SK-N-MC (cell line): Measurements from ENCODE around the gene RBM39.

Experiments used
- DNase-seq: peaks from one replicate; pipeline ENCODE4 v3.0.0-alpha.2; 2011; ENCODE audit warnings: low read depth, low spot score
- H3K27ac ChIP-seq: fragments of 200-600 bp; sonication (generic); 2 replicates; pipeline ENCODE4 v1.5.1; 2016; ENCODE audit warnings: mixed run types
- H3K36me3 ChIP-seq: fragments of 200-600 bp; sonication (generic); 2 replicates; pipeline ENCODE4 v1.6.1; 2017; ENCODE audit warnings: antibody characterized with exemption, low read length, mixed read lengths; ENCODE audit not compliant: insufficient read depth
- H3K4me3 ChIP-seq: fragments of 200-600 bp; sonication (generic); 2 replicates; pipeline ENCODE4 v1.5.1; 2016
- H3K9ac ChIP-seq: fragments of 200-600 bp; sonication (generic); 2 replicates; pipeline ENCODE4 v1.8.0; 2017; ENCODE audit warnings: mixed run types, mixed read lengths; ENCODE audit not compliant: insufficient read length
- H3K9me3 ChIP-seq: fragments of 200-600 bp; sonication (generic); 2 replicates; pipeline ENCODE4 v1.6.1; 2017; ENCODE audit warnings: low read depth, mild to moderate bottlenecking, antibody characterized with exemption, low read length, moderate library complexity, mixed read lengths
- EZH2 ChIP-seq: fragments of 200-600 bp; sonication (generic); IDR thresholded peaks from one replicate; pipeline ENCODE4 v1.6.1; 2017; ENCODE audit warnings: antibody characterized with exemption
- FOXP2 ChIP-seq: optimal IDR thresholded peaks from 2 replicates; pipeline ENCODE3; 2011; ENCODE audit warnings: mild to moderate bottlenecking, moderate library complexity; ENCODE audit not compliant: insufficient read depth; ENCODE audit errors: extremely low read length, control extremely low read depth
- POLR2AphosphoS5 ChIP-seq: IDR thresholded peaks from 2 replicates; pipeline ENCODE4 v1.6.1; 2012; ENCODE audit warnings: mild to moderate bottlenecking, low read depth, low read length, borderline replicate concordance

Gene RBM39

DNA sequence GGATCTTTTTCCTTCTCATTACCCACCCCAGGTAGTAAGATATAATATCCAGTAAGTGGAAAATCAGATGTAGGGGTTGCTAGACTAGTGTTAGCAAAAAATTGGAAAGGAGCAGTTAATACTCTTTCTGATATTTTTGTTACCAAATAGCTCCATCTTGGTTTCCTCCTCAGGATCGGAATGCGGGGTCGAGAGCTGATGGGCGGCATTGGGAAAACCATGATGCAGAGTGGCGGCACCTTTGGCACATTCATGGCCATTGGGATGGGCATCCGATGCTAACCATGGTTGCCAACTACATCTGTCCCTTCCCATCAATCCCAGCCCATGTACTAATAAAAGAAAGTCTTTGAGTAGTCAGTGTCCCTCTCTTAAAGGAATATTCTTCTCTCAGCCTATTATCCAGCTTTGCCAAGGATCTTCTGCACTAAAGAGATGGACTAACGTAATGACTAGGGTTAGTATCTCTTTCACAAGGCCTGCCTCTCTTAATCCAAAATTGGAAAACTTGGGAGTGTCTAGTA is 41.4 kb downstream of the RBM39 start:
- peak overlapping the region; percentile 96 for H3K9ac ChIP-seq
- TF ChIP-seq EZH2, result no peak
- no peak for TF ChIP-seq FOXP2
- peak; percentile 39; the same call in 1 of the 2 replicates for TF ChIP-seq POLR2AphosphoS5
- H3K36me3 ChIP-seq, result peaks cover 40% of the 10 kb centered on the region
- H3K27ac ChIP-seq, result peak overlapping the region; percentile 82
- DNase-seq, result no peak
- peak overlapping the region; percentile 97 for H3K4me3 ChIP-seq
- no peaks in the 10 kb centered on the region for H3K9me3 ChIP-seq

DNA sequence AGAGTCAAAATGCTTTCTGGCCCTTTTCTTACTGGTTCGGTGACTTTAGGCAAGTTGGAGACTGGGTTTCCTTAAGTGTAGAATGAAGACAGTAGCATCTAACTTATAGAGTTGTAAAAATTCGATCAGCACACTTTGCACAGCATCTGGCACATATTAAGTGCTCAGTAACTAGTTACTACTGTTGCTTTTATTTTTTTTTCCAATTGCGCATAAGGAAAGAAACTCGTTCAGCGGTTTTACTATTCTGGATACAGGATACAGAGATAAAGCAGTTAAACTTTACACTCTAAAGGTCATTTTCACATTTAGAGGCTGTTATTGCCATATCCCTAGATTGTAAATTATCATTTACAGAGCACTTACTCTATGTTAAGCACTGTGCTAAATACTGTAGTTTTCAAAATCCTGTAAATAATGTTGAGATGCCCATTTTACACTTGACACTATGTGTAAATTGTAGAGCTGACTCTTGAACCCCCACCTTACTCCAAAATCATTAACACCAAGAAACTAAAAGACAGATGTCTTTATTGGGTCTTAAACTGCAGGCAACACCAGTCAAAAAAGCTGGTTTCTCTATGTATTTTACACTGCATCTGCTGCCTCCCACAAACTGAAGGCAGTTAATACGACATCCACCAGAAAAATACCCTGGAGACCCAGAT is 42.0 kb downstream of the RBM39 start:
- TF ChIP-seq EZH2 (no peak), POLR2AphosphoS5 (no peak; the same call in 1 of the 2 replicates), FOXP2 (no peak)
- DNase-seq, result no peak
- peak overlapping the region; percentile 97 for H3K4me3 ChIP-seq
- peak overlapping the region; percentile 96 for H3K9ac ChIP-seq
- peaks cover 39% of the 10 kb centered on the region for H3K36me3 ChIP-seq
- peak overlapping the region; percentile 82 for H3K27ac ChIP-seq
- no peaks in the 10 kb centered on the region for H3K9me3 ChIP-seq

DNA sequence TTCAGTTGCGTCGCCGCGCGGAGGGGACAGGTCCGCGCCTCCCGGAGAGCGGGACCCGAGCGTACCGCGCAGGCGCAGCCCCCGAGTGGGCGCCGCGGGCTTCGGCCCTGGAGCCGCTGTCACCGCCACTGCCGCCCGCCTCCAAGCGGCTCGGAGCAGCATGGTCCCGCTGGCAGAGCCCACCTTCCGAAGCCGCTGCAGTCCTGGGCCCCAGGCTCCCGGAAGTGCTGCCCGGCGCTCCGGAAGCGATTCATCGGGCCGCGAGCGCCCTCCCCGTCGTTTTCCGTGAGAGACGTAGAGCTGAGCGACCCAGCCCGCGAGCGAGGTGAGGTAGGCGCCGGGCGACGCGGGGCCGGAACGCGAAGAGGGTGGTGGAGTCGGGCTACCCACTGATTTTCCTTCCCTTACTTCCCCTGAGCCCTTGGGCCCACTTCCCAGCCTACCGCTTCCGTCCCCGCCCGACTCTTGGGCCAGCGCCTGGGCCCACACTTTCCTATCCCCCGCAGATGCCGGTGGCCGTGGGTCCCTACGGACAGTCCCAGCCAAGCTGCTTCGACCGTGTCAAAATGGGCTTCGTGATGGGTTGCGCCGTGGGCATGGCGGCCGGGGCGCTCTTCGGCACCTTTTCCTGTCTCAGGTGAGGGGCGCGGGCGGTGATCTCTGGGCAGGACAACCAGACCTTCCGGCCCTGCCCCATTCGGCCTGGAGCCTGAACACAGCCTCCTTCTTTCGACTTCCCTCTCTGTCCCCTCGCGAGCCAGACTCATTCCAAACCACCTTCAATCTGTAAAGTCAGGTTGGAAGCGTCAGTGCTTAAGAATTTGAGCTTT is 42.7 kb downstream of the RBM39 start, which contains the start of the genes NFS1 and ROMO1:
TSS of gene NFS1 (minus strand) at position 226 of the 830 bp plus-strand sequence. CDS start at position 162, 64 bp downstream.
TSS of gene ROMO1 (plus strand) at position 279 of the 830 bp plus-strand sequence. CDS start at position 507, 228 bp downstream.
- no peak for DNase-seq
- no peak for TF ChIP-seq EZH2
- TF ChIP-seq POLR2AphosphoS5, result peak; percentile 98
- Histone ChIP-seq H3K4me3 (peak within 1 kb of the TSS; percentile 97), H3K9me3 (no peaks in the 10 kb centered on the region), H3K36me3 (peaks cover 34% of the 10 kb centered on the region), H3K27ac (peak within 1 kb of the TSS; percentile 82), H3K9ac (peak within 1 kb of the TSS; percentile 96)

DNA sequence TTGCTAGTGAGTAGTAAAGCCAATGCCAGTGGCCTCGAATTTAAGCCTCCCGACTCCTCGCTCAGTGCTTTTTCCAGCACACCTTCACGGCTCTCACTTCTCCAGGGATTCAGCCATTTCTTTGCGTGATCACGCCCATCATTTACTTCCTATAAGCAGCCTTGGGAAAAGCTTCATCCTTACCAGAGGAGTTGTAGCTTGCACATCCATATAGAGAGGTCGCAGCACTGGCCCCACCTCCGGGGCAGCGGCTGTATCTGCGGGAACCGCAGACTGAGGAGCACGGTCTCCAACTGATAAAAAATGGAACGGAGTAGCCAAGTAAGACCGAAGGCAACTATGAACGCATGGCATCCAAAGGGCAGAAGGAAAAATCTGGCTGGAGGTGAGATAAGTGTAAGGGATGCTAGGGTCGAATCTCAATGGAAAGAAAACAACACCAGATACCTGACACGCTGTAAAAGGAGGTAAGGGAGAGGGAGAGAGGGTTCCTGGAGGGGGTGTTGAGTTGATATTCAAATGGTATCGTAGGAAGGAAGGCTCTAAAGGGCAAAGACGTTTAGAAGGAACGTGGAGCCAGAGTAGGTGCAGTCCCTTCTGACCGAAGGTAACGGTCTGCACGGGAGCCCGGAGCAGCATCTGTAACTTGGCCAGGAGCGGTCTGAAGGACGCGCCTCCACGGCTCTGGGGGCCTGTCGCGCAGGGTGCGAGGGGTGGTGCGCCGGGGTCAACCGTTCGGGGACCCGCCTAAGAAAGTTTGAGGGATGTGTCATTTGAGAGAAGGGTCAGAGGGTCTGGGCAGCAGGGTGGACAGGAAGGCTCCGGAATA is 43.5 kb downstream of the RBM39 start:
- no peak for TF ChIP-seq FOXP2
- TF ChIP-seq POLR2AphosphoS5, result no peak
- TF ChIP-seq EZH2, result no peak
- H3K27ac ChIP-seq, result 0 out of 2 replicates have a peak overlapping the region, but pooled peaks have one; percentile 3
- H3K4me3 ChIP-seq, result peak overlapping the region; percentile 97
- H3K9ac ChIP-seq, result peak overlapping the region; percentile 96
- peaks cover 26% of the 10 kb centered on the region for H3K36me3 ChIP-seq
- H3K9me3 ChIP-seq, result no peaks in the 10 kb centered on the region
- no peak for DNase-seq

DNA sequence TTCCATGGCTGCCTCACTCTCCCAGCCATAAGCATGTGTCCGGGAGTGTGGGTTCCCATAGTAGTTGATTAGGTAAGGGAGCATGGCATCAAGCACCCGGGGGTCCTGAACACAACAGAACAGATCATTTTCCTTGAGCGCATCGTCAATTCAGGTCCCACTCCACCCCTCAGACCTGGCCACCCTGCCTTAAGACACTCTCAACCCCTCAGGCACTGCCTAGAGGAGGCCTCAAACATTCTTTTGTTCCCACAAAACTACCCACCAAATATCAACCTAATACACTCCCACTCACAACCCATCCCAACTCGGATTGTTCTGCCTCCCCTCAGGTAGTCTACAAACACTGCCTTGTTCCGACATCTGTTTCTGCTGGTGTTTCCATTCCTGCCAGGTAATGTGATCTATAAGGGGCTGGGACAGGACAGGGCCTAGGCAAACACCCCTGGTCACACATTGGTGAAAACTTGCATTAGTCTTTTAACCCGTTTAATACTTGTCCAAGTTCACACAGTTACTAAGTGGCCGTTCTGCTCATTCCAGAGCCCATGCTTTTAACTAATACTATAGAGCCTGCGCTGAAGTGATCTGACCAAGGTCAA is 44.3 kb downstream of the RBM39 start:
- no peak for TF ChIP-seq POLR2AphosphoS5
- no peak for TF ChIP-seq FOXP2
- TF ChIP-seq EZH2, result no peak
- Histone ChIP-seq H3K36me3 (peaks cover 19% of the 10 kb centered on the region), H3K27ac (no peak overlapping the region), H3K9me3 (no peaks in the 10 kb centered on the region), H3K4me3 (peak overlapping the region; percentile 97), H3K9ac (peak overlapping the region; percentile 96)
- DNase-seq, result no peak

DNA sequence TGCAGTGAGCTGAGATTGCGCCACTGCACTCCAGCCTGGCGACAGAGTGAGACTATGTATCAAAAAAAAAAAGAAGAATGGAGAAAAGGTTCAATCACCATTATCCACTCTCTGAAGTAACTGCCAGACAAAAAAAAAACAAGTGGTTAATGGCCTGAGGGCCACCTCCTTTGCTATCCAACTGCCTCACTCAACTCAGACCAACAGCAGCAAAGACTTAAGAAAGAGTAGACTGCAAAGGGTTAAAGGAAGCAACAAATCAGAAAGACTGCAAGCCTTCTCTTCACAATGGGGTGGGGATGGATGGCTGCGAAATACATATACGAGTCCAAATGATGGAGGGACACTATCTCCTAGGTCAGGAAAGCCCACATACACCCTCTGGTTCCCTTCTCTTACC is 46.1 kb downstream of the RBM39 start:
- DNase-seq, result no peak
- no peak overlapping the region for H3K27ac ChIP-seq
- H3K9ac ChIP-seq, result no peak overlapping the region
- peaks cover 7% of the 10 kb centered on the region; the same call in 1 of the 2 replicates for H3K36me3 ChIP-seq
- H3K9me3 ChIP-seq, result no peaks in the 10 kb centered on the region
- H3K4me3 ChIP-seq, result no peak overlapping the region
- TF ChIP-seq EZH2, result no peak
- no peak for TF ChIP-seq POLR2AphosphoS5
- TF ChIP-seq FOXP2, result no peak

DNA sequence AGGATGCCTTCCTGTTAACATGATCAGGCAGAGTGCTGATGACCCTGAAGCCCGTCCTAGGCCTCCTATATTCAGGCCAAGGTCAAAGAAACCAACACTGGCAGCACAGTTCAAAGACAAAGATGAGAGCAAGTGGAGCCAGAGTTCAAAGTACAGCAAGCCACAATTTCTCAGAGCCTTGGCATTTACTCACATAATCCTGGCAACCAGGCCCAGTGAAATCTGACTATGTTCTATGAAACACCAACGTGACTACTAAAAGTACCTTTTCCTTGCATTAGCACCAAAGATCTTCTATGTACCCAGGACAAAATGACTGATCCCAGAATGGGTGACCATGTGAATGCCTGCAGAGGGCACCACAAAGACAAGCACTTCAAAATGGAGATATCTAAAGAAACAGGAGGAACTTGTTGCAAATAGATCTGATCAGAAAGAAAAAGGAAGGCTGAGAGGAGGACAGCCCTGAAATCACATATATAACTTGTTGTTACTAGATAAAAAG is 46.8 kb downstream of the RBM39 start:
- H3K9ac ChIP-seq, result no peak overlapping the region
- H3K36me3 ChIP-seq, result peaks cover 12% of the 10 kb centered on the region; the same call in 1 of the 2 replicates
- H3K4me3 ChIP-seq, result no peak overlapping the region
- no peak overlapping the region for H3K27ac ChIP-seq
- no peak for TF ChIP-seq FOXP2
- TF ChIP-seq EZH2, result no peak
- TF ChIP-seq POLR2AphosphoS5, result no peak
- DNase-seq, result no peak
- no peaks in the 10 kb centered on the region for H3K9me3 ChIP-seq
